ENCODE data around the gene STK10. TPM values are rescaled to one million over a fixed set of nuclear protein-coding genes. Genes with fewer than 3 reads are reported as not detected.

Gene STK10
- total RNA-seq, 3 donors from 2014 or later (not counting 1 experiment from before 2014, with no cell fraction given) = 705 to 879 (median 783) TPM

- Histone ChIP-seq H3K9me3 (ENCODE audit: control insufficient read depth, insufficient read depth, low read length) (no peaks in the 10 kb centered on the region), H3K36me3 (ENCODE audit: control insufficient read depth, insufficient read depth, low read length) (peaks cover 90% of the 10 kb centered on the region), H3K27me3 (ENCODE audit: control insufficient read depth, insufficient read depth, low read length) (no peaks in the 10 kb centered on the region), H3K27ac (ENCODE audit: low read length) (no peak overlapping the region), H3K4me3 (ENCODE audit: low read length) (no peak overlapping the region), H3K4me1 (ENCODE audit: control insufficient read depth, insufficient read depth, low read length) (no peaks in the 10 kb centered on the region)
- peak in 2 of 3 donors; percentile 27 to 34 for ATAC-seq
- Mint-ChIP-seq H3K27ac (peak overlapping the region; percentile 86 to 87), H3K36me3 (peaks cover 50% of the 10 kb centered on the region), H3K4me3 (no peak overlapping the region), H3K4me1 (peaks cover 22 to 44% of the 10 kb centered on the region in 2 donors), H3K27me3 (ENCODE audit: low read depth in 2 of 2) (no peaks in the 10 kb centered on the region), H3K9me3 (no peaks in the 10 kb centered on the region)
- WGBS (ENCODE audit: insufficient coverage) = 97% methylated on average over 4 of the region's 5 CpGs
- DNase-seq = peak in 1 of 2 donors; percentile 54
- intact Hi-C loops (cut with micrococcal nuclease) = loop anchor here (5.0 kb wide), 1 partner anchor 152 kb away; no protein-coding TSS in a partner anchor
- TF ChIP-seq CTCF (IDR thresholded peaks at IDR 0.05) = peak; percentile 45
Observed at GRCh38 chr5:172059661-172060100, 128.3 kb downstream of the STK10 start.

- WGBS (ENCODE audit: insufficient coverage) = 98% methylated on average over 4 of the region's 6 CpGs
- peak overlapping the region; percentile 53 to 87 for H3K27ac Mint-ChIP-seq
- no peak overlapping the region for H3K4me3 Mint-ChIP-seq
- Histone ChIP-seq H3K27me3 (ENCODE audit: control insufficient read depth, insufficient read depth, low read length) (no peaks in the 10 kb centered on the region), H3K36me3 (ENCODE audit: control insufficient read depth, insufficient read depth, low read length) (peaks cover 90% of the 10 kb centered on the region), H3K9me3 (ENCODE audit: control insufficient read depth, insufficient read depth, low read length) (no peaks in the 10 kb centered on the region), H3K27ac (ENCODE audit: low read length) (no peak overlapping the region), H3K4me3 (ENCODE audit: low read length) (no peak overlapping the region), H3K4me1 (ENCODE audit: control insufficient read depth, insufficient read depth, low read length) (no peaks in the 10 kb centered on the region)
- peaks cover 9 to 30% of the 10 kb centered on the region in 2 donors for H3K4me1 Mint-ChIP-seq
- DNase-seq (no peak), ATAC-seq (no peak)
- H3K9me3 Mint-ChIP-seq = no peaks in the 10 kb centered on the region
- intact Hi-C loops (cut with micrococcal nuclease) = loop anchor here (5.0 kb wide), 1 partner anchor 151 kb away; no protein-coding TSS in a partner anchor
- no peak for TF ChIP-seq CTCF (IDR thresholded peaks at IDR 0.05)
- peaks cover 37% of the 10 kb centered on the region for H3K36me3 Mint-ChIP-seq
- no peaks in the 10 kb centered on the region for H3K27me3 Mint-ChIP-seq (ENCODE audit: low read depth in 2 of 2)
Observed at GRCh38 chr5:172058088-172058487, 129.9 kb downstream of the STK10 start.

GRCh38 chr5:172055996-172056395 lies 132.0 kb downstream of the STK10 start:
- H3K36me3 Mint-ChIP-seq = peaks cover 37% of the 10 kb centered on the region
- peak overlapping the region; percentile 53 to 87 for H3K27ac Mint-ChIP-seq

More at GRCh38 chr5:172055996-172056395, 132.0 kb downstream of the STK10 start:
- 98% methylated on average over 2 of the region's 3 CpGs for WGBS (ENCODE audit: insufficient coverage)
- Mint-ChIP-seq H3K4me1 (peaks cover 14 to 36% of the 10 kb centered on the region in 2 donors), H3K9me3 (no peaks in the 10 kb centered on the region), H3K27me3 (ENCODE audit: low read depth in 2 of 2) (no peaks in the 10 kb centered on the region), H3K4me3 (peak overlapping the region; percentile 33)
- TF ChIP-seq CTCF (IDR thresholded peaks at IDR 0.05) = no peak
- Histone ChIP-seq H3K36me3 (ENCODE audit: control insufficient read depth, insufficient read depth, low read length) (peaks cover 91% of the 10 kb centered on the region), H3K27ac (ENCODE audit: low read length) (no peak overlapping the region), H3K4me1 (ENCODE audit: control insufficient read depth, insufficient read depth, low read length) (no peaks in the 10 kb centered on the region), H3K9me3 (ENCODE audit: control insufficient read depth, insufficient read depth, low read length) (no peaks in the 10 kb centered on the region), H3K27me3 (ENCODE audit: control insufficient read depth, insufficient read depth, low read length) (no peaks in the 10 kb centered on the region), H3K4me3 (ENCODE audit: low read length) (no peak overlapping the region)
- intact Hi-C loops (cut with micrococcal nuclease) = loop anchor here (5.0 kb wide), 1 partner anchor 149 kb away; no protein-coding TSS in a partner anchor
- DNase-seq (no peak), ATAC-seq (no peak)
